DND-41 (cell line): Measurements from ENCODE around the gene RNPEPL1.
A peak's percentile ranks its signal among the peaks of the same experiment; 100 is the strongest.

ENCODE experiments used
- EZH2 ChIP-seq: IDR thresholded peaks from 3 replicates; pipeline ENCODE4 v1.6.1; 2012; ENCODE audit warnings: borderline replicate concordance, low read depth, mild to moderate bottlenecking, moderate library complexity, low read length, inconsistent platforms; ENCODE audit not compliant: severe bottlenecking
- TF ChIP-seq, protein P1 (sequence below): IDR thresholded peaks from 2 replicates; pipeline ENCODE4 v1.5.1; 2012; ENCODE audit warnings: borderline replicate concordance, low read length, moderate library complexity, mild to moderate bottlenecking; ENCODE audit not compliant: poor library complexity, severe bottlenecking; ENCODE audit errors: extremely low read depth

DNA sequence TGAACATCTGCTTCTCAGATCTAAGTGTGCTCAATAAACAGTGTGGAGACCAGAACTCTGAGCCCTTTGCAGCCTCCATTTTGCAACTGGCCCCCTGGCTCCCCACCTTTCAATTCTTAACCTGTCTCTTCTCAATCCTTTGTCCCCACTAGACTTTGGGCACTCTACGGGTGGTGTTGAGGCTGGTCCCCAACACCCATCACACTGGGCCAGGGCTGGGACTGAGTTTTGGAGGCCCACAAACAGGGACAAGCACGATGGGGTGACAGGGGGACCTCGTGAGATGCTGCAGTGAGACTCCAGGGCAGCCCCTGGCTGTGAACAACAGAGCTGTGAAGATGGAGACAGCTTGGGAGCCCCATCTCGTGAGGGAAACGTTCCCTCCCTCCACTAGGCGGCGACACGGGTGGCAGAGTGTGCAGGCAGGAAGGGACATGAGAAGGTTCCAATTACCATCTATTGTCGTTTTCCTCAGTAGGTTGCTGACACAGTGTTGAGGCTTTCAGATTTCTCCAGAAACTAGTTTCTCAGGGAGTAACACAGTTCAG is 11.7 kb upstream of the RNPEPL1 start:
- TF ChIP-seq, protein P1, sequence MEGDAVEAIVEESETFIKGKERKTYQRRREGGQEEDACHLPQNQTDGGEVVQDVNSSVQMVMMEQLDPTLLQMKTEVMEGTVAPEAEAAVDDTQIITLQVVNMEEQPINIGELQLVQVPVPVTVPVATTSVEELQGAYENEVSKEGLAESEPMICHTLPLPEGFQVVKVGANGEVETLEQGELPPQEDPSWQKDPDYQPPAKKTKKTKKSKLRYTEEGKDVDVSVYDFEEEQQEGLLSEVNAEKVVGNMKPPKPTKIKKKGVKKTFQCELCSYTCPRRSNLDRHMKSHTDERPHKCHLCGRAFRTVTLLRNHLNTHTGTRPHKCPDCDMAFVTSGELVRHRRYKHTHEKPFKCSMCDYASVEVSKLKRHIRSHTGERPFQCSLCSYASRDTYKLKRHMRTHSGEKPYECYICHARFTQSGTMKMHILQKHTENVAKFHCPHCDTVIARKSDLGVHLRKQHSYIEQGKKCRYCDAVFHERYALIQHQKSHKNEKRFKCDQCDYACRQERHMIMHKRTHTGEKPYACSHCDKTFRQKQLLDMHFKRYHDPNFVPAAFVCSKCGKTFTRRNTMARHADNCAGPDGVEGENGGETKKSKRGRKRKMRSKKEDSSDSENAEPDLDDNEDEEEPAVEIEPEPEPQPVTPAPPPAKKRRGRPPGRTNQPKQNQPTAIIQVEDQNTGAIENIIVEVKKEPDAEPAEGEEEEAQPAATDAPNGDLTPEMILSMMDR, result peak; percentile 58
- TF ChIP-seq EZH2, result no peak
